ENCODE results near the gene TAF6.
"Not testable (repeated sequence)": the region's sequence is repeated elsewhere in the genome, so short reads cannot be mapped to it uniquely, and the experiment has no call there.

GRCh38 chr7:100130220-100130607 is 11.1 kb upstream of the TAF6 start:
- TF ChIP-seq EZH2phosphoT487 (IDR thresholded peaks at IDR 0.05; ENCODE audit: insufficient read depth, low read depth); EZH2 (IDR thresholded peaks at IDR 0.05; ENCODE audit: insufficient read depth, poor library complexity, severe bottlenecking): not testable (repeated sequence)
